ENCODE results near the gene SPACA9.

GRCh38 chr9:132896264-132896663, 17.6 kb downstream of the SPACA9 start:
- TF ChIP-seq CTCF (IDR thresholded peaks at IDR 0.05): no peak
- no peak for TF ChIP-seq POLR2A (IDR thresholded peaks at IDR 0.05)
